ENCODE data around the gene LCOR.
"Not testable (repeated sequence)": the region's sequence is repeated elsewhere in the genome, so short reads cannot be mapped to it uniquely, and the experiment has no call there.

Gene LCOR

DNA sequence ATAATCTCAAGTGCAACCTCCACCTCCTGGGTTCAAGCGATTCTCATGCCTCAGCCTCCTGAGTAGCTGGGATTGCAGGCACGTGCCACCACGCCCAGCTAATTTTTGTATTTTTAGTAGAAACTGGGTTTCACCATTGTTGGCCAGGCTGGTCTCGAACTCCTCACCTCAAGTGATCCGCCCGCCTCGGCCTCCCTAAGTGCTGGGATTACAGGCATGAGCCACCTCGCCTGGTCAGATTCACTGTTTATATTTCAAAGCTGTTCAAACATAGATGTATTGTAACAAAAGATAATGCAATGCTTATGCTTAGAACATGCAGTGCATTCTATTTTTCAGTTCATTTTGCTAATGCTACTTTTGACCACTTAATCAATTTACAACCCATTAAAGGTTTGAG, 111.1 kb downstream of the LCOR start:
- not testable (repeated sequence) for DNase-seq

DNA sequence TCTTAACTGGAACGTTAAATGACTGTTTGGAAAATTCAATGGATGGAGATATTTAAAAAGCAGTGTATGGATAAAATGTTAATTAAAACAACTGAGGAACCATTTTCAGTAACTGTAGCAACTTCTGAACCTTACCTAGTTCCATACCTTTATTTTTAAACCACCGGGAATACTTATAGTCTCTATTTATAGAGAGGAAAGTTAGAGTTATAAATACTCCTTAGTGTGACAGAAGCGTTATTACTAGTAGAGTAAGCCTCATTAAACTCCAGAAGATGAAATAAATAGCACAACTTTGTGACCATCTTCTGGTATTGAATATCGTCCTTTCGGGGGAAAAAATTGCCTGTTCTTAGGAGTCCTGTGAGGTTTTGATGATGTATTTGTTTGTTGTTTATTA, 114.9 kb downstream of the LCOR start:
- DNase-seq: no peak

DNA sequence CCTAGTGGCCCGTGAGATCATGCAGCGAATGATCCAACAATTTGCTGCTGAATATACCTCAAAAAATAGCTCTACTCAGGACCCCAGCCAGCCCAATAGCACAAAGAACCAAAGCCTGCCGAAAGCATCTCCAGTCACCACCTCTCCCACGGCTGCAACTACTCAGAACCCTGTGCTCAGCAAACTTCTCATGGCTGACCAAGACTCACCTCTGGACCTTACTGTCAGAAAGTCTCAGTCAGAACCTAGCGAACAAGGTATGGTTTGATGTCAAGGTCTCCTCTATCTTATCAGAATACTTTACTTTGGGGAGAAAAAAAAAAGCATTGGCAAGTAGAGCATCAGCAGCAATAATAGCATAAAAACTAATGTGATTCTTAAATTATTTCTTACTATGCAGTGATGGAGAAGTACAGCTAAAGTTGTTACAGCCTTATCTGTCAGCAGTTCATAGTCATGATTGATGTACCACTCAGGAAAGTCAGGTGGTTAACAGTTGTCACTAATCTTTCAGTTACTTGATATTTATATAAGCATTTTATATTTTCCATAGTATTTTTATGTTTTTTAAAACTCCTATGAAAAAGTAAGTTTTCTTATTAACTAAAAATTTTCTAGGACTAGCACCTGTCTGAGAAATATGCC, 117.1 kb downstream of the LCOR start:
- no peak for DNase-seq

DNA sequence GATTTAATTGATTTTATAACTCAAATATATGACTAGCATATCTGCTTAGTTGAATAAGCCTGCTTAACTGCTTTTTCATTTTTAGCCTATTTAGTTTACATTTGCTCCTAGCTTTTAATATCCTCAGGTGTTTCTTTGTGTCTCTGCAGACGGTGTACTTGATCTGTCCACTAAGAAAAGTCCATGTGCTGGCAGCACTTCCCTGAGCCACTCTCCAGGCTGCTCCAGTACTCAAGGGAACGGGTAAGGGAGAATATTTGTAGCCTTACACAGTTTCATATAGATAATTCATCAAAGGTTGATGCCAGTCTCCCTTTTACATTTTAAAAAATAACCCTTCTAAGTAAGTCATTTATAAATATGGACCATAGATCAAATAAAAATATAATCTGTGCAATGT, 119.9 kb downstream of the LCOR start:
- DNase-seq: no peak

DNA sequence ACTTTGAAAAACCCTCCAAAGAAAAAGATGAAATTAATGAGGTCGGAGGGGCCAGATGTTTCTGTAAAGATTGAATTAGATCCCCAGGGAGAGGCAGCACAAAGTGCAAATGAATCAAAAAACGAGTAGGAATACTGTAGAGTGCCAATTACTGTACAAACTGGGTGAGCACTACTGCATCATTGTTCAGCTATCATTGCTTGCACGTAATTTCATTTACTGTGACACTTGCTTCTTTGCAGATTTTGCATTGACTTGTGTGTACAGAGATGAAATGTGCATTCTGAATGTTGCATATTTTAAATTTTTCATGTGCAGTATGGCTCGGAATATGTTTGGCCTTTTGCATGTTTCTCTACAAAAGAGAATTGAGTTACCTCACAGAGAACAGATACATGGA, 123.7 kb downstream of the LCOR start:
- peak in 1 of 2 experiments; percentile 34 for DNase-seq

DNA sequence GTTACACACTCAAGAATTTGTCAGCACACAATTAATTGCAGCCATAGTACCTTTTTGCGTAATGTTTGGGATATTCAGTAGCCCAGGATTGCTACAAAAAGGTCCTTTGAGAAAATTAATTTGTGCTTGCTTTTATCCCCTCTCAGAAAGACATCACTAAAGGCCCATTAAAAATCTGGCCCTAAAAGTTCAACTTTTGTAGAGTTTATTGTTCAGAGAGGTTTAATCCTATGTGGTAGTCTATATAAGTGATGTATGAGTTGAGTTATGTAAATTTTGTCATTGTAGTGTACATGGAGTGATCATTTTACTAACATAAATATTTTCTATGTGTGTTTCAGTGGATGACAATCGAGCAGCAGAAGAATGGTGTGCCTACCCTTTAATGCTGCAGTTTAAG, 126.0 kb downstream of the LCOR start:
- DNase-seq: no peak

DNA sequence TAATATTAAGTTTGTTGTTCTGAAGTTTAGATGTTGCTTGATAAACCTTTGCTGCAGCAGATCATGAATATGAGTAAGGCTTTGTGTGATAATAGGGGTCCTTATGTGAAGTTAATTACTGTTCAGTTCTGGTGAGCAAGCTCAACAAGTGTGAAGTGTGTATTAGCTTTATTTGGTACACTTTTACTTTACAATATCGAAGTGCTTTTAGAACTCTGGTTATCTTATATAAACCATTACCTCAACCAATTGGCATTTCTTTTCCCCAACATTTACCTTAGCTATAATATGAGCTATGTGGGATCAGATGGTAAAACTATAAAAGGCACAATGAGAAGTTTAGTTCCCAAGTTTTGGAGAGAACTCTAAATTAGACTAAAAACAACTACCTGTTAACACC, 127.6 kb downstream of the LCOR start:
- DNase-seq: no peak

DNA sequence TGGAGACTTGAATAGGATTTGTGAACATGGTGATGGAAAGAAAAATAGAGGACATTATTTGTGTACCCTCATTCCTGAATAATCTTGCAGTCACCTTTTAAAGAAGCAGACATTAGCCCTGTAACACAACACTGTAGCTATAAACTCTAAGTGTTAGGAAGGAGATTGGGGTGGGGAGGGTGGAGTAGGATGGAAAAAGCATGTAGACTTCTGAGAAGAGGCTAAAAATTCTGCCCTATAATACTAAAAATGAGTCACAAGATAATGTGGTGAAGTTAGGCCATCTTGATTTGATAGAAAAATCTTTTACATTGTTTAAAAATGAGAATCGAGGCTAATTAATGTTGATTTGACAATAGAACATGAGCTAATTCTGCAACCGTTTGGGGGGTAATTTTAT, 128.8 kb downstream of the LCOR start:
- no peak for DNase-seq

DNA sequence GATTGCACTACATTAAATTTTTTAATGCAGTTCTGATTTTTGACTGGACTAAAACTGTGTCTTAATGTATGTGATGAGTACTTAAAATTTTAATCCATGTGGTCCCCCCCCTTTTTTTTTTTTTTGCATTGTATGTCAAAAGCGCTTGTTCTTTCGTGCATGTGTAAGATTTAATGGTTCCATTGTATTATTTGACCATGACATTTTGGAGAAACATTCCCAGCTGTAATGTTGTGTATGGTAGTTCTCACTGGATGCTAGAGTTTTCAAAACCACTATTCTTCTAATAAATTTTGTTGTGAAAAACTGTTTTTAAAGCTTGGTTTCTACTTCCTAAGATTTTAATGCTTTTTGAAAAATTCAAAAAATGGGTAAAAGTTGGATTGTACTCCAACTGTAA, 132.0 kb downstream of the LCOR start:
- no peak for DNase-seq

DNA sequence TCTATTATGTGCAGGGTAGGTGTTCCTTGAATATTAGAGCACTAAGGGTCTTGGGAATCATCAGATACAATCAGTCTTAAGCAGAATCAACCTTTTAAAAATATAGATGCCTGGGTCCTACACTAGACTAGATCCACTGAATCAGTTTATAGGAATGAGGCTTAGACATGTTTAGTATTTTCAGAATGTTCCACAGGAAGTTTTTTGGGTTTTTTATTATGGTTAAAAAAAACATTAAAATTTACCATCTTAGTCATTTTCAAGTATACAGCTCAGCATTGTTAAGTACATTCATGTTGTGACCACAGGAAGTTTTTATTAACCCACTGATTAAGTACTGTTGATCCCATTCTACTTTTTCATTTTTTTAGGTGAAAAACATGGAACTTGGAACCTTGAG, 135.7 kb downstream of the LCOR start:
- no peak for DNase-seq

DNA sequence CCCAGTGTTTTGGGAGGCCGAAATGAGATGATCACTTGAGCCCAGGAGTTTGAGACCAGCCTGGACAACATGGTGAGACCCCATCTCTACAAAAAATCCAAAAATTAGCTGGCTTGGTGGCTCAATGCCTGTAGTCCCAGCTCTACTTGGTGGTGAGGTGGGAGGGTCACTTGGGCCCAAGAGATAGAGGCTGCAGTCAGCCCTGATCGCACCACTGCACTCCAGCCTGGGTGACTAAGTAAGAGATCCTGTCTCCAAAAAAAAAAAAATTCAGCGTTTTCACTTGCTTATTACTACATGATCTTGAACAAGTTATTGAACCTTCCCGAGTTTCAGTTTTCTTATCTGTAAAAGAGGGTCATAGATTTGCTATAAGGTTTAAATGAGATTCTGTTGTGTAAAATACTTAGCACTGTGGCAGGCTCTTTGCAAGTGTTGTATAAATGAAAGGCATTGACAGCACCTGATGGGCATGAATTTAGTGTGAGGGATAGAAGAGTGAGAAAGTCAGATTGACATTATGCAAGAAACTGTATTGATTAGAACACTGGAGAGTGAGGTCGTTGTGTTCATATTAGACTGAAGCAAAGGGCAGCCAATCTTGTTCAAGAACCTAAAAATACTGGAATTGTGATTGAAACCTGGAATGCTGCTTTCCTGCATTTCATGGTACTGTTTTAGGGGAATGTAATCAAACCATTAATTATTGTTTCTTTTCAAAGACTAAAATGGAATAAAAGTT, 136.8 kb downstream of the LCOR start:
- no peak for DNase-seq

DNA sequence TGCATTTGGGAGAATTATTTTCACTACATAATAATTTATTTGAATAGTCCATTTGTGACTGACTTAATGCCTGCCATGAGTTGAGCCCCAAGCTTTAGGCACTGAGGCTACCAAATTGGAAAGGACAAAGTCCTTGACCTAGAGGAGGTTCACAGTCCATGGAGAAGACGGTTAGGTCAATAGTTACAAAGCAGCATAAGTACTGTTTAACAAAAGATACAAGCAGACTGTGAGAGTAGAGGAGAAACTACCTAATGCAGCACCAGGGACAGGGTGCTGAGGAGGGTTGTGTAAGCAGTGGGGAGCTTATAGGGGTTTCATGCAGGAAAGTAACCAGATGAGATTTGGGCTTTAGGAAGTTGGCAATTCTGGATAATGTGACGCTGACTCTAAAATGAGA, 139.2 kb downstream of the LCOR start:
- no peak for DNase-seq

DNA sequence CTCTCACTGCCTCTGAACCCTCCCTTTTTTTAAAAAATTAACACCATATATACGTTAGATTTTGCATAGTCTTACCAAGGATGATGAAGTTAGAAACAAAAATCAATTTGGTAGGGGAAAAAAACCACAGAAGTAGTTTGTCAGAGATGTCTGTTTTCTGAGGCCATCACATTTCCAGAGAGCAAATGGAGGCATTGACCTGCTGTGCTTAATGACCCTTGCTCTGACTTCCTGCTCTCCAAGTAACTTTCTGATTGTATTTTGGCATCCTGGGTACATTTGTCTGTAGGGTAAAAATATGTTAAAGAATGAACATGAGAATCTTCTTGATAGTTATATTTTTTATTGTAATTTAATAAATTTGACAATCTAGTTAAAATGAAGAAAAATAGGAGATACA, 140.2 kb downstream of the LCOR start:
- DNase-seq: no peak

DNA sequence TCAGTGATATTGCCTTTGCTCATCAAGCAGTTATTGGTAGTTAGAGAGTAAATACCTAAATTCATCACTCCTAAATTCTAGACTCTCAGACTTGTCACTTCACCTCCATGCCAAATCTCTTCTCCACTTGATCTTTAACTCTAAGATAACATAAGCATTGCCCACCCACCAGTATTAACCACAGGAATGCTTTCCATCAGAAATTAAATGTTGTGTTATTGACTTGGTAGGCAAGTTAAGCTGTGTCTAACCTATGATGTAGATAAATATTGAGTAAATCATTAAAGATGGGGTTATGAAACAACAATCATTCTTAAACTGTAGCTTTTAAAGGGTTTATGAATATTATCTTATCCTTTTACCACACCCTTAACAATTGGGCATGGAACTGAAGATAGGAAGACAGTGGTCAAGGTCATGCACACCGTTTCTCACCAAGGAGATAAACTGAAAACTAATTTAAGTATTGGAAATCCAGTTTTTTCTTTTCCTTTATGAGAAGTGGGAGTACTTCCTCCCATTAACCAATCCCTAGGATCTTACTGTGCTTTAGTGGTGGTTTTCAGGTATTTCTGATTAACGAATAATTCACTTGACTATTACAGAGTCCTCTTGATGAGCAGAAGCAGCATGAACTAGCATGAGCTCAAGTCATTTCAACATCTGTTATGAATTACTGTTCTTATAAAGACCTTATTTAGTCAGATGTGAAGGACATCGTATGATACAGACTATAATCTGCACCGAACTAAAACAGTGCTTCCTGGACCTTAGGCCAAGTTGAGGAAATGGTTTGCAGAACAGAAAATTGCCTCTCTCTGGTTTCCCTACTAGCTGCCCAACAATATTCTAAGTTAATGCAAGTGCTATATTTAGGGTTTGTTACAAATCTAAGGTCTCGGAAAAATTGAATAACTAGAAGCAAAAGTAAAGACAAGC, 142.0 kb downstream of the LCOR start:
- no peak for DNase-seq

DNA sequence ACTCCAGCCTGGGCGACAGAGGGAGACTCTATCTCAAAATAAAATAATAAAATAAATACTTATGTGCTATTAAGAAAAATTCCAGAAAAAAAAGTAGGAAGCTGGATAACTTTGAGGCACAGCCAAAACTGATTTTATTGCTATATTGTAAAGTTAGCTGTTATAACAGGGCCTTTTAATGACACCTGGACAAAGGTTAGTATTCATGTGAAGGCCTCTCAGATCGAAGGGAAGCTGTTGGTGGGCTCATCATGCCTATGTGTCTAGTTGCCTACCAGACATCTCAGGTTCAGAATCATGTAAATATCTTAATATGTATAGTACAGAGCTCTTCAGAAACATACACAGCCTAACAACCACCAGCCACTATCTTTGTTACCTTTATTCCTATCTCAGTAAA, 143.0 kb downstream of the LCOR start:
- no peak for DNase-seq

DNA sequence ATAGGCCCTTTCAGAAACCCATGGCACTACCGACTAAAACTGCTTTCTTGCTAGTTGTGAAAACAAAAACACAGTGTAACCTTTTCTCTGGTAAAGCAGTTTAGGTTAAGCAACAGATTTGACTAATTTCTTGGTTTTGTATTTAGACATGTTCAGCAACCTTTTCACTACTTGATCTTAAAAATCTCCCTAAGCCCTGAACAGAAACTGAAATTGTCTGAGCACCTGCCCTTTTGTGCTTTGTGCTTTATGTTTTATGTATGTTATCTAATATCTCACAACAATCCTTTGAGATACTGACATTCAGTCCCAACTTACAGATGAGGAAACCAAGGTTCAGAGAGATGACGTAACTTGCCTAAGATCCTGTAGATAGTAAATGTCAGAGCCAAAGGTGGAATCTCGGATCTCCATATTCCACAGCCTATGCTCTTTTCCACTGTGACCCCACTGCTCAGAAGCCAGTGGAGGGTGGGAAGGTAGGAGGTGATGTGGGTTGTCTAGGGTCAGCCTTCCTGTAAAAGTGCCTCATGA, 146.6 kb downstream of the LCOR start:
- DNase-seq: no peak

DNA sequence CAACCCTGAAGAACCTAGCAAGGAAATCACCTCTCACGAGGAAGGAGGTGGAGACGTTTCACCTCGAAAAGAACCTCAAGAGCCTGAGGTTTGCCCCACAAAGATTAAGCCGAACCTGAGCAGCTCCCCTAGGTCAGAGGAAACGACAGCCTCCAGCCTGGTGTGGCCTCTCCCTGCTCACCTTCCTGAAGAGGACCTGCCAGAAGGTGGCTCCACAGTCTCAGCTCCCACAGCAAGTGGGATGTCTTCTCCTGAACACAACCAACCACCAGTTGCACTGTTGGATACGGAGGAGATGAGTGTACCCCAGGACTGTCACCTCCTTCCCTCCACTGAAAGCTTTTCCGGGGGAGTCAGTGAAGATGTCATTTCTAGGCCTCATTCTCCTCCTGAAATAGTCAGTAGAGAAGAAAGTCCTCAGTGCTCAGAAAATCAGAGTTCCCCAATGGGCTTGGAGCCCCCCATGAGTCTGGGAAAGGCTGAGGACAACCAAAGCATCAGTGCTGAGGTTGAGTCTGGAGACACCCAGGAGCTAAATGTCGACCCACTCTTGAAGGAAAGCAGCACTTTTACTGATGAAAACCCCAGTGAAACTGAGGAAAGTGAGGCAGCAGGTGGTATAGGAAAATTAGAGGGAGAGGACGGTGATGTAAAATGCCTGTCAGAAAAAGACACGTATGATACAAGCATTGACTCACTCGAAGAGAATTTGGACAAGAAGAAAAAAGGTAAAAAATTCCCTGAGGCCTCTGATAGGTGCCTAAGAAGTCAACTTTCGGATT, 150.2 kb downstream of the LCOR start:
- DNase-seq: no peak

DNA sequence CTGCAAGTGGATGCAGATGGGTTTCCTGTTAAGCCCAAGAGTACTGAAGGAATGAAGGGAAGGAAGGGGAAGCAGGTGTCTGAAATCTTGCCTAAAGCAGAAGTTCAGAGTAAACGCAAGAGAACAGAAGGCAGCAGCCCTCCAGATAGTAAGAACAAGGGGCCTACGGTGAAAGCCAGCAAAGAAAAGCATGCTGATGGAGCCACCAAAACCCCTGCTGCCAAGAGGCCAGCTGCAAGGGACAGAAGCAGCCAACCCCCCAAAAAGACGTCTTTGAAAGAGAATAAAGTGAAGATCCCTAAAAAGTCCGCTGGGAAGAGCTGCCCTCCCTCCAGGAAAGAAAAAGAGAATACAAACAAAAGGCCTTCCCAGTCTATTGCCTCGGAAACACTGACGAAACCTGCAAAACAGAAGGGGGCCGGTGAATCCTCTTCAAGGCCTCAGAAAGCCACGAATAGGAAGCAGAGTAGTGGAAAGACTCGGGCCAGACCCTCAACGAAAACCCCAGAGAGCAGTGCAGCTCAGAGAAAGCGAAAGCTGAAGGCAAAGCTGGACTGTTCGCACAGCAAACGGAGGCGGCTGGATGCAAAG, 152.5 kb downstream of the LCOR start:
- no peak for DNase-seq

DNA sequence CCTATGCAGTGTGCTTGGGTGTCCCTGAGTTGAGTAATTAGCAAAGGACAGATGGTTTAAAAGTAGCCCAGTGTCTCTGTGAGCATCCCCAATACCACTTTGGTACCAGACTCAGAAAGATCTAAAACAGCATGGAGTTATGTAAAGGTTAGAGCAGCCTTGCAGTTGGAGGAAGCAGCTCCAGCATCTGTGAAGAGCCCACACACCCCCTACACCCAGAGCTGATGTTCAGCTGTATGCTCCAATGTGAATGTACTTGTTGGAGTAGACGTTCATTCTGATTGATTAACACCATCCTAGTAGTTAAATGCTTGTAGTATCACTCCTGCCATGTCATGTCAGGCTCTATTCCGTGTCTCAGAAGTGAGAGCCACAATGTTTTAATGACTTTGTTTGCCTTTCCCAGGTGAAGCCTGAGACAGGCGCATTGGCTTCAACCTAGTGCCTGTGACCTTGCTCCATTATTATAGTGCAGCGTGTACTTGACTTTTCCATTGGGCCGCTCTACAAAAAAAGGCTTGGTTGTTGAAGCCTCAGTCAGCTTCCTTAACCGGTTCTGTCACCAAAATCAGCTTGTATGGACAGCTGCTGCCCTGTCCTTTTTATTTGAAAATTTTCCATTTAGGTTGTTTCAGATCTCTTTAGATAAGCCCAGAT, 154.2 kb downstream of the LCOR start:
- DNase-seq: no peak

DNA sequence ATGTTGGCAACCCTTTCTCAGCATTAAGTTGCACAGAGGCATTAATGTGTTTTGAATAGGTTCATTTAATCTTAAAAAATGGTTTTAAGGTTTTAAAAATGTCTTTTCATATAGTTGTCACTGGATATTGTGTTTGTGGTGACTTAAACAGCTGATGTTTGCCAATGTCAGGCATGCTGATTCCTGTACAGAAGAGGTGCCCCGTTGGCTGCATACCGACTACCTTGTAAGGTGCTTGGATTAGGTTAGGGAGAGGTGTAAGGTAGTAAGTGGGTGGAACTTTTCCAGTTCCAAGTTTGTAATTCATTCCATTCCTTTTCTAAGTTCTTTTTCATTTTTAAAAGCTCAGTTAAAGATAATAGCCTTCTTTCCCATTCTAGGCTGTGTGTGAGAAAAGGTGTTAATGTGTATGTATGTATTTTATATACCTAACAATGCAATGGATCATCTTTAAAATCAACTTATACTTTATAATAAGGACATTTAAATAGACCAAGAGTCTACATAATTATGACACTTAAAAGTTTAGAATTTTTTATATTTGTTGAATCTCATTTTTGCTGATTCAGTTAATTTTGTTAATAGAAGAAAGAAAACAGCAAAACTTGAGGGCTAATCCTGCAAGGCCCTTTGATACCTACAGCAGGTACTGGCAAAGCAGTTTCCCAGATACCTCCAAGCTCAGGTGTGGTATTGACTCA, 155.2 kb downstream of the LCOR start:
- no peak for DNase-seq

DNA sequence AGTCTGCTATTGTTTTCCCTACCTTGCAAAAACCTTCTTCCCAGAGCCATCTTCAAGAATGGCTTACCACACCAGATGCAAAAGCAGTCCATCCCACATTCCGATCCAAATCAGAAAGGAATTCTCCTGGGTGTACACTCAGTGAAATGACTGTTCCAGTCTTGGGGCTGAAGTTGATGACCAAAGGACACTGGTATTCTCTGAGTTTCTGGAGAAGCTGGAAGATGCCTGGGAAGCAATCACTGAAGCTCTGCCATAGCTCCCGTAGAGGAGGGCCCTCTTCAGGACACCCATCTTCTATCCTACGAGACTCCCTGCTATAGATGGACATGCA, 155.7 kb downstream of the LCOR start:
- no peak for DNase-seq

Measured in NCI-H524 (cell line).